ENCODE measurements around the gene OASL.
A peak's percentile ranks its signal among the peaks of the same experiment; 100 is the strongest.

DNA sequence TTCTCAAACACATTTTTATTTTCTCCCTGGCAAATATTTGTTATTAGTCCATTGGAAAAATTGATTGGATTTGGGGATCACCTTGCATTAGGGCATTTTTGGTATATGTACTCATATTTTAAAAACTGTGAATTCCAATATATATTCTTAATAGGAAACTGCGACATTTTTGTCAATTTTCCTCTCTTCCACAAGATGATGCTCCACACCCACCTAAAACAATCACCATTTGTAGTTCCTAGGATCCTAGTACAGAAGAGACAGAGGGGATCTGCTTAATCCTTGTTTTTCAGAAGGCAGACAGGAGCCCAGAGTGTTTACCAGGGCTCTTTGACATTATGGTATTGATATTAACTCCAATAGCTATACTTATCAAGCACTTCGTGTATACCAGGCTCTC lies 22.8 kb upstream of the OASL start:
- TF ChIP-seq, protein P1, sequence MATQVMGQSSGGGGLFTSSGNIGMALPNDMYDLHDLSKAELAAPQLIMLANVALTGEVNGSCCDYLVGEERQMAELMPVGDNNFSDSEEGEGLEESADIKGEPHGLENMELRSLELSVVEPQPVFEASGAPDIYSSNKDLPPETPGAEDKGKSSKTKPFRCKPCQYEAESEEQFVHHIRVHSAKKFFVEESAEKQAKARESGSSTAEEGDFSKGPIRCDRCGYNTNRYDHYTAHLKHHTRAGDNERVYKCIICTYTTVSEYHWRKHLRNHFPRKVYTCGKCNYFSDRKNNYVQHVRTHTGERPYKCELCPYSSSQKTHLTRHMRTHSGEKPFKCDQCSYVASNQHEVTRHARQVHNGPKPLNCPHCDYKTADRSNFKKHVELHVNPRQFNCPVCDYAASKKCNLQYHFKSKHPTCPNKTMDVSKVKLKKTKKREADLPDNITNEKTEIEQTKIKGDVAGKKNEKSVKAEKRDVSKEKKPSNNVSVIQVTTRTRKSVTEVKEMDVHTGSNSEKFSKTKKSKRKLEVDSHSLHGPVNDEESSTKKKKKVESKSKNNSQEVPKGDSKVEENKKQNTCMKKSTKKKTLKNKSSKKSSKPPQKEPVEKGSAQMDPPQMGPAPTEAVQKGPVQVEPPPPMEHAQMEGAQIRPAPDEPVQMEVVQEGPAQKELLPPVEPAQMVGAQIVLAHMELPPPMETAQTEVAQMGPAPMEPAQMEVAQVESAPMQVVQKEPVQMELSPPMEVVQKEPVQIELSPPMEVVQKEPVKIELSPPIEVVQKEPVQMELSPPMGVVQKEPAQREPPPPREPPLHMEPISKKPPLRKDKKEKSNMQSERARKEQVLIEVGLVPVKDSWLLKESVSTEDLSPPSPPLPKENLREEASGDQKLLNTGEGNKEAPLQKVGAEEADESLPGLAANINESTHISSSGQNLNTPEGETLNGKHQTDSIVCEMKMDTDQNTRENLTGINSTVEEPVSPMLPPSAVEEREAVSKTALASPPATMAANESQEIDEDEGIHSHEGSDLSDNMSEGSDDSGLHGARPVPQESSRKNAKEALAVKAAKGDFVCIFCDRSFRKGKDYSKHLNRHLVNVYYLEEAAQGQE (IDR thresholded peaks at IDR 0.05; ENCODE audit: low read depth) = no peak
- TF ChIP-seq, protein P2, sequence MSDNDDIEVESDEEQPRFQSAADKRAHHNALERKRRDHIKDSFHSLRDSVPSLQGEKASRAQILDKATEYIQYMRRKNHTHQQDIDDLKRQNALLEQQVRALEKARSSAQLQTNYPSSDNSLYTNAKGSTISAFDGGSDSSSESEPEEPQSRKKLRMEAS (IDR thresholded peaks at IDR 0.05) = no peak
- TF ChIP-seq RAD21 (IDR thresholded peaks at IDR 0.05; ENCODE audit: low read depth) = peak; percentile 38
